Measurements from ENCODE around the gene RPL36. TPM values are rescaled to one million over a fixed set of nuclear protein-coding genes. Genes with fewer than 3 reads are reported as not detected.

The RPL36 gene
- polyA plus RNA-seq, 1 of the 3 experiments (the other 2 are of a cell fraction) = 1,383 TPM

GRCh38 chr19:5695649-5696195 lies 5.6 kb downstream of the RPL36 start:
- Histone ChIP-seq H3K4me2 (no peak overlapping the region), H3K9me3 (no peaks in the 10 kb centered on the region), H3K27ac (ENCODE audit: low read depth in 2 of 2, low read length in 1 of 2) (no peak overlapping the region), H3F3A (replicated peaks; ENCODE audit: insufficient read depth) (peaks cover 43% of the 10 kb centered on the region), H4K20me1 (ENCODE audit: insufficient read depth) (peaks cover 64% of the 10 kb centered on the region), H3K4me1 (ENCODE audit: control insufficient read depth in 1 of 2, insufficient read depth in 2 of 2, low read depth in 1 of 2, low read length in 1 of 2) (peaks cover 0 to 28% of the 10 kb centered on the region in 2 experiments; a peak in 1 of 4 replicates), H3K36me3 (replicated peaks in 1 of 2; ENCODE audit: control insufficient read depth in 1 of 2, insufficient read depth in 2 of 2, low read length in 1 of 2) (peaks cover 19 to 76% of the 10 kb centered on the region in 2 experiments), H3K27me3 (ENCODE audit: insufficient read depth) (no peaks in the 10 kb centered on the region), H3K9ac (no peak overlapping the region), H3K79me2 (ENCODE audit: insufficient read depth) (peaks cover 51% of the 10 kb centered on the region), H2AFZ (ENCODE audit: low read depth) (no peak overlapping the region), H3K4me3 (ENCODE audit: low read depth in 2 of 2, low read length in 1 of 2) (no peak overlapping the region), H3K9me2 (no peaks in the 10 kb centered on the region)
- 95% methylated on average over 12 of the region's 28 CpGs for WGBS (ENCODE audit: low lambda C conversion rate)
- CTCF ChIA-PET = interaction anchor here (0.7 kb wide), 1 partner anchor 25 kb away, joined by 3 read pairs; the partner anchor contains the start of gene CATSPERD
- POLR2A ChIA-PET = no interaction called here
- TF ChIP-seq, protein P1, sequence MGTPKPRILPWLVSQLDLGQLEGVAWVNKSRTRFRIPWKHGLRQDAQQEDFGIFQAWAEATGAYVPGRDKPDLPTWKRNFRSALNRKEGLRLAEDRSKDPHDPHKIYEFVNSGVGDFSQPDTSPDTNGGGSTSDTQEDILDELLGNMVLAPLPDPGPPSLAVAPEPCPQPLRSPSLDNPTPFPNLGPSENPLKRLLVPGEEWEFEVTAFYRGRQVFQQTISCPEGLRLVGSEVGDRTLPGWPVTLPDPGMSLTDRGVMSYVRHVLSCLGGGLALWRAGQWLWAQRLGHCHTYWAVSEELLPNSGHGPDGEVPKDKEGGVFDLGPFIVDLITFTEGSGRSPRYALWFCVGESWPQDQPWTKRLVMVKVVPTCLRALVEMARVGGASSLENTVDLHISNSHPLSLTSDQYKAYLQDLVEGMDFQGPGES (IDR thresholded peaks at IDR 0.05; ENCODE audit: low read depth, low read length) = no peak
- no peak for DNase-seq

GRCh38 chr19:5696196-5697021 lies 6.3 kb downstream of the RPL36 start:
- TF ChIP-seq ELF1 (IDR thresholded peaks at IDR 0.05) = no peak
- TF ChIP-seq EP300 (IDR thresholded peaks at IDR 0.05; ENCODE audit: borderline replicate concordance in 1 of 2, low read depth in 1 of 2, low read length in 1 of 2) = no peak
- TF ChIP-seq, protein P1 (IDR thresholded peaks at IDR 0.05; ENCODE audit: low read depth, low read length) = no peak
- no peak for TF ChIP-seq NFIC (IDR thresholded peaks at IDR 0.05; ENCODE audit: borderline replicate concordance)
- no peak for TF ChIP-seq MEF2A (IDR thresholded peaks at IDR 0.05; ENCODE audit: borderline replicate concordance, low read depth)
- no peak for TF ChIP-seq CHD2 (IDR thresholded peaks at IDR 0.05; ENCODE audit: low read length, partially characterized antibody)
- TF ChIP-seq POLR2AphosphoS5 (IDR thresholded peaks at IDR 0.05; ENCODE audit: low read depth, low read length) = no peak
- TF ChIP-seq JUND (IDR thresholded peaks at IDR 0.05) = no peak
- TF ChIP-seq RAD21 (IDR thresholded peaks at IDR 0.05; ENCODE audit: low read length) = no peak
- no peak for TF ChIP-seq RCOR1 (IDR thresholded peaks at IDR 0.05; ENCODE audit: low read length)
- TF ChIP-seq TCF12 (IDR thresholded peaks at IDR 0.05) = no peak
- no peak for TF ChIP-seq REST (IDR thresholded peaks at IDR 0.05; ENCODE audit: low read depth, low read length)
- TF ChIP-seq USF2 (IDR thresholded peaks at IDR 0.05; ENCODE audit: borderline replicate concordance, low read depth, low read length) = no peak
- TF ChIP-seq YY1 (IDR thresholded peaks at IDR 0.05; ENCODE audit: low read depth) = no peak
- TF ChIP-seq GATA2 (CRISPR knock-in tag; IDR thresholded peaks at IDR 0.05) = no peak
- TF ChIP-seq RFX5 (IDR thresholded peaks at IDR 0.05; ENCODE audit: low read length) = no peak
- TF ChIP-seq FOXM1 (IDR thresholded peaks at IDR 0.05; ENCODE audit: low read depth) = no peak
- Histone ChIP-seq H3K4me2 (no peak overlapping the region), H4K20me1 (ENCODE audit: insufficient read depth) (peaks cover 57% of the 10 kb centered on the region), H3K4me1 (ENCODE audit: control insufficient read depth in 1 of 2, insufficient read depth in 2 of 2, low read depth in 1 of 2, low read length in 1 of 2) (peaks cover 0 to 27% of the 10 kb centered on the region in 2 experiments; a peak in 1 of 4 replicates), H3K36me3 (replicated peaks in 1 of 2; ENCODE audit: control insufficient read depth in 1 of 2, insufficient read depth in 2 of 2, low read length in 1 of 2) (peaks cover 19 to 77% of the 10 kb centered on the region in 2 experiments), H3K4me3 (ENCODE audit: low read depth in 2 of 2, low read length in 1 of 2) (no peak overlapping the region), H3K9ac (no peak overlapping the region), H2AFZ (ENCODE audit: low read depth) (no peak overlapping the region), H3K79me2 (ENCODE audit: insufficient read depth) (peaks cover 47% of the 10 kb centered on the region; the same call in 1 of the 2 replicates), H3K9me2 (no peaks in the 10 kb centered on the region), H3K27me3 (ENCODE audit: insufficient read depth) (no peaks in the 10 kb centered on the region), H3F3A (replicated peaks; ENCODE audit: insufficient read depth) (peaks cover 42% of the 10 kb centered on the region), H3K27ac (ENCODE audit: low read depth in 2 of 2, low read length in 1 of 2) (peak overlapping the region in 1 of 2 experiments; percentile 50; a peak in 1 of 4 replicates), H3K9me3 (no peaks in the 10 kb centered on the region)
- POLR2A ChIA-PET = no interaction called here
- peak; percentile 32 for DNase-seq
- CTCF ChIA-PET = interaction anchor here (0.5 to 1.2 kb wide), 4 partner anchors 9 to 108 kb away, joined by 3 to 4 read pairs (median 3); partner anchors contain the start of gene CATSPERD
- 95% methylated on average over 13 of the region's 42 CpGs for WGBS (ENCODE audit: low lambda C conversion rate)
